ENCODE data around the gene PHKB.

The PHKB gene

GRCh38 chr16:47693226-47693625 is 232.1 kb downstream of the PHKB start:
- H3K27me3 ChIP-seq (ENCODE audit: low read depth), result no peaks in the 10 kb centered on the region
- no peak overlapping the region for H3K4me3 ChIP-seq
- no peaks in the 10 kb centered on the region; the same call in 1 of the 2 replicates for H3K4me1 ChIP-seq
- DNase-seq (ENCODE audit: low spot score in 2 of 2), result no peak
- no peaks in the 10 kb centered on the region for H3K9me3 ChIP-seq
- in situ Hi-C loops (cut with MboI; ENCODE audit: low sequenced_read_pairs), result no loop called here
- H3K36me3 ChIP-seq (replicated peaks), result peaks cover 25% of the 10 kb centered on the region

GRCh38 chr16:47694543-47694942 is 233.4 kb downstream of the PHKB start:
- no peak for DNase-seq (ENCODE audit: low spot score in 2 of 2)
- in situ Hi-C loops (cut with MboI; ENCODE audit: low sequenced_read_pairs), result no loop called here
- no peak overlapping the region for H3K4me3 ChIP-seq
- H3K9me3 ChIP-seq, result no peaks in the 10 kb centered on the region
- H3K27me3 ChIP-seq (ENCODE audit: low read depth), result no peaks in the 10 kb centered on the region
- H3K36me3 ChIP-seq (replicated peaks), result peaks cover 26% of the 10 kb centered on the region
- no peaks in the 10 kb centered on the region; the same call in none of the 2 replicates for H3K4me1 ChIP-seq

- Histone ChIP-seq H3K4me3 (no peak overlapping the region), H3K27me3 (ENCODE audit: low read depth) (no peaks in the 10 kb centered on the region), H3K9me3 (no peaks in the 10 kb centered on the region), H3K36me3 (replicated peaks) (peaks cover 21% of the 10 kb centered on the region), H3K4me1 (peaks cover 2% of the 10 kb centered on the region)
- DNase-seq (ENCODE audit: low spot score in 2 of 2), result no peak
- in situ Hi-C loops (cut with MboI; ENCODE audit: low sequenced_read_pairs), result no loop called here
These were observed 234.6 kb downstream of the PHKB start for GRCh38 chr16:47695756-47696155.

- in situ Hi-C loops (cut with MboI; ENCODE audit: low sequenced_read_pairs), result no loop called here
- H3K27me3 ChIP-seq (ENCODE audit: low read depth), result no peaks in the 10 kb centered on the region
- peaks cover 2% of the 10 kb centered on the region for H3K4me1 ChIP-seq
- peaks cover 21% of the 10 kb centered on the region for H3K36me3 ChIP-seq (replicated peaks)
- H3K4me3 ChIP-seq, result no peak overlapping the region
- H3K9me3 ChIP-seq, result no peaks in the 10 kb centered on the region
- no peak for DNase-seq (ENCODE audit: low spot score in 2 of 2)
These were observed 236.7 kb downstream of the PHKB start for GRCh38 chr16:47697826-47698225.

GRCh38 chr16:47699106-47699505 is 238.0 kb downstream of the PHKB start:
- DNase-seq (ENCODE audit: low spot score in 2 of 2), result no peak
- Histone ChIP-seq H3K27me3 (ENCODE audit: low read depth) (no peaks in the 10 kb centered on the region), H3K9me3 (no peaks in the 10 kb centered on the region), H3K4me3 (no peak overlapping the region), H3K4me1 (peaks cover 2% of the 10 kb centered on the region), H3K36me3 (replicated peaks) (peaks cover 21% of the 10 kb centered on the region)
- in situ Hi-C loops (cut with MboI; ENCODE audit: low sequenced_read_pairs), result no loop called here

- Histone ChIP-seq H3K36me3 (replicated peaks) (peaks cover 17% of the 10 kb centered on the region), H3K4me1 (peaks cover 2% of the 10 kb centered on the region; the same call in 1 of the 2 replicates), H3K27me3 (ENCODE audit: low read depth) (no peaks in the 10 kb centered on the region), H3K9me3 (no peaks in the 10 kb centered on the region), H3K4me3 (no peak overlapping the region)
- in situ Hi-C loops (cut with MboI; ENCODE audit: low sequenced_read_pairs), result no loop called here
- DNase-seq (ENCODE audit: low spot score in 2 of 2), result no peak
These were observed 239.9 kb downstream of the PHKB start for GRCh38 chr16:47700857-47701587.

GRCh38 chr16:47705266-47705665 is 244.1 kb downstream of the PHKB start:
- in situ Hi-C loops (cut with MboI; ENCODE audit: low sequenced_read_pairs), result no loop called here
- Histone ChIP-seq H3K27me3 (ENCODE audit: low read depth) (no peaks in the 10 kb centered on the region), H3K36me3 (replicated peaks) (no peaks in the 10 kb centered on the region), H3K4me3 (no peak overlapping the region), H3K4me1 (no peaks in the 10 kb centered on the region), H3K9me3 (no peaks in the 10 kb centered on the region)
- DNase-seq (ENCODE audit: low spot score in 2 of 2), result no peak

GRCh38 chr16:47711809-47712208 is 250.7 kb downstream of the PHKB start:
- Histone ChIP-seq H3K36me3 (replicated peaks) (no peaks in the 10 kb centered on the region), H3K27me3 (ENCODE audit: low read depth) (no peaks in the 10 kb centered on the region), H3K4me3 (no peak overlapping the region), H3K9me3 (no peaks in the 10 kb centered on the region), H3K4me1 (no peaks in the 10 kb centered on the region)
- no peak for DNase-seq (ENCODE audit: low spot score in 2 of 2)
- in situ Hi-C loops (cut with MboI; ENCODE audit: low sequenced_read_pairs), result no loop called here

- Histone ChIP-seq H3K4me3 (no peak overlapping the region), H3K27me3 (ENCODE audit: low read depth) (no peaks in the 10 kb centered on the region), H3K36me3 (replicated peaks) (no peaks in the 10 kb centered on the region), H3K4me1 (no peaks in the 10 kb centered on the region), H3K9me3 (no peaks in the 10 kb centered on the region)
- in situ Hi-C loops (cut with MboI; ENCODE audit: low sequenced_read_pairs), result no loop called here
- DNase-seq (ENCODE audit: low spot score in 2 of 2), result no peak
These were observed 251.4 kb downstream of the PHKB start for GRCh38 chr16:47712276-47713224.

- no peak for DNase-seq (ENCODE audit: low spot score in 2 of 2)
- no peaks in the 10 kb centered on the region for H3K27me3 ChIP-seq (ENCODE audit: low read depth)
- H3K9me3 ChIP-seq, result no peaks in the 10 kb centered on the region
- H3K4me1 ChIP-seq, result no peaks in the 10 kb centered on the region
- no peaks in the 10 kb centered on the region for H3K36me3 ChIP-seq (replicated peaks)
- in situ Hi-C loops (cut with MboI; ENCODE audit: low sequenced_read_pairs), result no loop called here
- H3K4me3 ChIP-seq, result no peak overlapping the region
These were observed 252.1 kb downstream of the PHKB start for GRCh38 chr16:47713225-47713595.

GRCh38 chr16:47715442-47716083 is 254.4 kb downstream of the PHKB start:
- in situ Hi-C loops (cut with MboI; ENCODE audit: low sequenced_read_pairs), result no loop called here
- no peak overlapping the region for H3K4me3 ChIP-seq
- peak in 1 of 2 experiments; percentile 20 for DNase-seq (ENCODE audit: low spot score in 2 of 2)
- no peaks in the 10 kb centered on the region for H3K36me3 ChIP-seq (replicated peaks)
- H3K9me3 ChIP-seq, result no peaks in the 10 kb centered on the region
- no peaks in the 10 kb centered on the region for H3K4me1 ChIP-seq
- H3K27me3 ChIP-seq (ENCODE audit: low read depth), result no peaks in the 10 kb centered on the region

- Histone ChIP-seq H3K9me3 (no peaks in the 10 kb centered on the region), H3K36me3 (replicated peaks) (no peaks in the 10 kb centered on the region), H3K4me3 (no peak overlapping the region), H3K4me1 (no peaks in the 10 kb centered on the region), H3K27me3 (ENCODE audit: low read depth) (no peaks in the 10 kb centered on the region)
- in situ Hi-C loops (cut with MboI; ENCODE audit: low sequenced_read_pairs), result no loop called here
- no peak for DNase-seq (ENCODE audit: low spot score in 2 of 2)
These were observed 255.4 kb downstream of the PHKB start for GRCh38 chr16:47716571-47716970.

GRCh38 chr16:47719713-47720112 is 258.6 kb downstream of the PHKB start:
- DNase-seq (ENCODE audit: low spot score in 2 of 2), result no peak
- Histone ChIP-seq H3K4me3 (no peak overlapping the region), H3K36me3 (replicated peaks) (no peaks in the 10 kb centered on the region), H3K4me1 (no peaks in the 10 kb centered on the region), H3K27me3 (ENCODE audit: low read depth) (no peaks in the 10 kb centered on the region), H3K9me3 (no peaks in the 10 kb centered on the region)
- in situ Hi-C loops (cut with MboI; ENCODE audit: low sequenced_read_pairs), result no loop called here

All from HAP-1 (cell line).